NCI-H2227 (cell line): Measurements from ENCODE around the gene ANKRD60.

Experiments
- DNase-seq: peaks from one replicate; lab custom pipeline; 2025; ENCODE audit not compliant: unreplicated experiment; lab: John Stamatoyannopoulos, UW

ANKRD60 gene

DNA sequence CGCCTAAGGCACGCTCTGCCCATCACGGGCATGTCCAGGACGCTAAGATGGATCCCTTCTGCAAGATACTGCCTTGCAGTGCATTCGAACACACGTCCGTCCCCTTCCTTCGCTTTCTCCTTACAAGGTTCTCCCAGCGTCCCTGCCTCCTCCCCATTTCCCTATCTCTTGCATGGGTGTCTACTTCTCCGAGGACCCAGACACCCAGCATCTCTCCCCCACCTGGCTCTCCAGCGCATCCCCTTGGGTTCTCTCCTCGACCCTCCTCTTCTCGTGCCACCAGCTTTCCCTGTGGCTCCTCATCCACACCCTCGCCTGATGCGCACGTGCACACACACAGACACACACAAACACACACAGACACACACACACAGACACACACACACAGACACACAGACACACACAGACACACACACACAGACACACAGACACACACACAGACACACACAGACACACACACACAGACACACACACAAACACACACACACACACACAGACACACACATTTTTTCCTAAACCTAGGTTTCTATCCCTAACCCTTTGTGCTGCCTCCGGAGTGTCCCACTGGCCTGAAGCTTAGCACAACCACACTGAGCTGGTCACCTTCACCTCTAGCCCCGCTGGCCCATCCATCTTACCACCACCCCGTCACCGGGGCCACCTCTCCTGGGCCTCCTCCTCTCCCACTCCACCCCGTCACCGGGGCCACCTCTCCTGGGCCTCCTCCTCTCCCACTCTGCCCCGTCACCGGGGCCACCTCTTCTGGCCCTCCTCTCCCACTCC is 31.9 kb downstream of the ANKRD60 start:
- DNase-seq, result no peak

- DNase-seq, result no peak
These were observed 33.4 kb downstream of the ANKRD60 start for GRCh38 chr20:58195047-58195446.

DNA sequence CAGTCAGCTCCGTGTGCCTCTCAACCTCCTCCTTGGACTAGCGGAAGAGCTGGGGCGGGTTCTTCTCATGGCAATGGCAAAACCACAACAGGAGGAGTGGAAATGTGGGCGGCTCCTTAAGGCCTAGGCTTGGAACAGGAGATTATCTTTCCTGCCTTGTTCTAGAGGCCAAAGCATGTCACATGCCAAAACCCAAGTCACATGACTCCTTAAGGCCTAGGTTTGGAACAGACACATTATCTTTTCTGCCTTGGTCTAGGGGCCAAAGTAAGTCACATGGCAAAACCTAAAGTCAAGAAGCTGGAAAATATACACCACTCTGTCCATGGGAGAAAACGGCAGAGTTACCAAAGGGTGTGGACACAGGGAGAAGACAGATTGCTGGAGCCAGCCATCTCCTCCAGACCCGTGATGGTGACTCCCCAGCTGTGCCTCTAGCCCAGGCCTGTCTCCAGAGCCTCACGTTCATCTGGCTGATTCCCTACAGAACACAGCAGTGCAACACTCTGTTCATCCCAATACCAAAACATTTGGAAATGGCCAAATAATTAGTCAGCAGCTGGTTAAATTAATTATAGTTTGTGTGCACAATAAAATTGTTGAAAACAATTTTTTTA is 34.2 kb downstream of the ANKRD60 start:
- DNase-seq, result no peak

DNA sequence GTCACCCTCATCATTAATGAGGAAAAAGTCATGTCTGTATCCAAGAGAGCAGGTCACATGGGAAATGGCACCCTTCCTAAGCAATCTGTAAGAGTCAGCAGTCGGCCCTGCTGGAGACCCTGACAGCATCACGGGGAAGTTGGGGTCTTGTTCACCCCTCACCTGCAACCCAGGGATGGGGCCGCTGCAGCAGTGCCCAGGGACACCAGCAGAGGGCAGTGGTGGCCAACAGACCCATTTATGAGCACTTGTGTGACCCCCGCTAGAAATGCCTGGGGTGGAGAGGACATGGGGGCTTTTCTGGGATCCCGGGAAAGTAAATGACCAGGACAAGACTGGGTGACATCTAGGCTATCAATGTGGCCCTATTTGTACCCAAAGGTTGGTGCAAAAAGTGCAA is 35.9 kb downstream of the ANKRD60 start:
- no peak for DNase-seq

GRCh38 chr20:58192065-58192464 is 36.4 kb downstream of the ANKRD60 start:
- no peak for DNase-seq

GRCh38 chr20:58188527-58188926 is 39.9 kb downstream of the ANKRD60 start:
- no peak for DNase-seq

- DNase-seq, result no peak
These were observed 43.5 kb downstream of the ANKRD60 start for GRCh38 chr20:58184984-58185383.

- DNase-seq, result no peak
These were observed 44.4 kb downstream of the ANKRD60 start for GRCh38 chr20:58184063-58184462.

DNA sequence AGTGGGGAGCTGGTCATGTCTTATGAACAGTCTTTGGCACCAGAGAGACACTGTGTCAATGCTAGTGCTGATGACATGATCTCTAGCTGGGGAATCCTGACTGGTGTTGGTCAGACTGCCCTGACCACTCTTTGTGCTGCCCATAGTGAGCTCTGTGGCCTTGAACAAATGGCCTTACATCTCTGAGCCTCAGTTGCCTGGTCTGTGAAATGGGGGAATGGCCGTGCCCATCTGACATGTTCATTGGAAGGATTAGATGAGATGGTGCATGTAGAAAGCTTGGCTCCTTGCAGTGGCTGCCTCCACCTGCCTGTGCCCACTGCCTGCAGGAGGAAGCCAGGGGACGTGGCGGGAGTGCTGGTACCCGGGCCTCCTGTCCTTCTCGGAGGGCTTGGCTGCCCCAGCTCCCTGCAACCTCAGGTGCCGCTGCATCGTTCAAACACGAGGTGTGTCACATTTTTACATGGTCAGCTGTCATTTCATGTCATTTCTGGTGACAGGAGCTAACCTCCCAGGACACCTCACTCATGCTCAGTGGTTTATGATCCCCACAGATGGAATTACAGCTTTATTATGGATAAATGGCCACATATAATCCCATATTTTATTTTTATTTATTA is 45.8 kb downstream of the ANKRD60 start:
- no peak for DNase-seq

- DNase-seq, result peak; percentile 48
These were observed 48.9 kb downstream of the ANKRD60 start for GRCh38 chr20:58179432-58180099.

DNA sequence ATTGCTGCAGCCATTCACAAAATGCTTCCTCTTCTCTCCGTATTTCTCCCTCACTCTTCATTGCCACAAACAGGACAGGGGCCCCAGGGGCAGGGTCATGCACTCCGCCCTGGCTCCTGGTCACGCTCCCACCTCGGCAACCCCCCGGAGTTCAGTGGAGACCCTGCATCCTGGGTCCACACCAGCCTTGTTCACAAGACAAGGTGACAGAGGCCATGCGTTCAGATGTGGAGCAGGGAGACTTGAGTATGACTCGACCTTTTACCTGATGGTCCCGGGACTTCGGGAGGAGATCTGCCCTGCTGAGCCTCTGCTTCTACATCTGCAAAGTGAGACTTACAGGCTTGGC is 49.4 kb downstream of the ANKRD60 start:
- DNase-seq, result no peak

- no peak for DNase-seq
These were observed 50.7 kb downstream of the ANKRD60 start for GRCh38 chr20:58177799-58178198.

- no peak for DNase-seq
These were observed 52.6 kb downstream of the ANKRD60 start for GRCh38 chr20:58175836-58176235.

DNA sequence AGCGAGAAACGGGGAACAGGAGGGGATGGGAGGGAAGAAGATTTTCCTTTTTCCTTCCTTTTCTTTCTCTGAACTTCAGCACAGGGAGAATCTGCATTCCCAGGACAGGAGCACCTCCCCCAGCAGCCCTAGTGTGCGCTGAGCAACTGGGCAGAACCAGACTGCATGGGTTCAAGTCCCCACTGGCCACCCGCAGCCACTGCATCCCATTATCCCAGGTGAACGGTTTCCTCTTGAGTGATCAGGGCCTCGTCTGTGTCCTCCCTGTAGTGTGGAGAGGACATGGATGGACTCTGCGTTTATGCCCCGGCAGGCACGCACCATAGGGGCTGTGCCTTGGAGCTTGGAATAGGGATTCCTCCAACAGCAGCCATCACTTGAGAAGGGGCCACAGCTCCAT is 53.0 kb downstream of the ANKRD60 start:
- DNase-seq, result no peak

DNA sequence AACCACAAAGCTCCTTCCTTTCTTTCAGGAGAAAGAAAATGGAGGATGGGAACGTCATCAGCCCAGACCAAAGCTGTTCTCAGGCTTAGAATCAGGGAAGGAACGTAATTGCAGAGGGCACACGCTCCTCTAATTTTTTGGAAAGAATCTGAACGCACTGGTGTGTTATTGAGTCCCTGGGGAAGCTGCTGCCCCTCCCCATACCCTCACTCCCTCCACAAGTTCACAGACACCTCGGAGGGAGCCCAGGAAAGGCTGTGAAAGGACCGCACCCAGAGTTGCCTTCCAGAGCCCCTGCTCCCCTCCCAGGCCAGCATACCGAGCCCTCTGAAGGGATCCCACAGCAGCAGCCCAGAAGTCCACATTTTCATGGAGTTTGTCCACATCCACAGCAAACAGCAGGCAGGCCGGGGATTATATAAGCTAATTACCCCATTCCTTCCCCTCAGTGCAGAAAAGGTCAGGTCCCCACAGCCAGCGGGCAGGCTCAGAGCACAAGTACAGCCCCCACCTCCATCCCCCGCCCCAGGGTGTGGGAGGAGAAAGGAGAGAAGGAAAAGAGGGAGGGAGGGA is 53.7 kb downstream of the ANKRD60 start:
- no peak for DNase-seq

DNA sequence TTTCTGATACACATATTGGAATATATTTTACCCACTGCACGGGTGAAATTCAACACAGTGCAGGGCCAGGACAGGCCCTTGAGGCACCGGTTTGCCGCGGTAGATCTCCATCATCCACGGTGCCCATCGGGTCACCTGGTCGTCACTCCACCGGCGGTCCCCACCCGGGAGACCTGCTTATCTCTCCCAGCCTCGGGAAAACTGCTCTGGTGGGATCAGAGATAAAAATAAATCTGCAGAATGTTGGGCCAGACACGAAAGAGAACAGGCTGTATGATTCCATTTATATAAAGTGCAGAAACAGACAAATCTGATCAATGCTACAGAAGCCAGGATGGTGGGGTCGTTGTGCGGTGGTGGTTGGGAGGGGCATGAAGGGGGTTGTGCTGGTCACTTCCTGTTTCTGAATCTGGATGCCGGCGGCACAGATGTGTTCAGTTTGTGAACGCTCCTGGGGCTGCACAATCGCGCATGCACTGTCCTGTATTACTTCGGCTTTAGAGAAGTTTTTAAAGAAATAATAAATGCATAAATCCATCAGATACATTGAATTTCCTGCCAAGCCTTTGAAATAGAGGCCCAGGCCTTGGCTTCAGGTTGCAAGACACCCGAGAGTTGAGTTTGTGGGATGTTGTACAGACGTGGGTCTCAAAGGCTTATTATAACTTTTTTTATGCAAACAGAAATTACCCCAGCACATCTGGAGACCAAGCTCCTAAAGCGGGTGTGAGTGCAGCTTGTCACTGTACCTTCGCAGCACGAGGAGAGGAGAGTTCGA is 54.3 kb downstream of the ANKRD60 start:
- DNase-seq, result no peak

GRCh38 chr20:58173091-58173490 is 55.4 kb downstream of the ANKRD60 start:
- DNase-seq, result no peak

GRCh38 chr20:58171796-58172425 is 56.5 kb downstream of the ANKRD60 start:
- no peak for DNase-seq

GRCh38 chr20:58169450-58169849 is 59.0 kb downstream of the ANKRD60 start:
- DNase-seq, result no peak

- DNase-seq, result no peak
These were observed 59.6 kb downstream of the ANKRD60 start for GRCh38 chr20:58168843-58169242.
